Astrocyte of the cerebellum (primary cell): Measurements from ENCODE around the gene HMCN2.

Source experiments
- DNase-seq: peaks from one replicate; pipeline ENCODE4 v3.0.0-alpha.2; 2011; ENCODE audit warnings: low read depth
- H3K4me3 ChIP-seq: 2 replicates; pipeline ENCODE4 v1.5.1; 2011; ENCODE audit warnings: mild to moderate bottlenecking, low read depth, low read length, moderate library complexity
- CTCF ChIP-seq: IDR thresholded peaks from 2 replicates; pipeline ENCODE4 v1.5.1; 2012; ENCODE audit warnings: low read length, low read depth, moderate library complexity, mild to moderate bottlenecking; ENCODE audit errors: missing control alignments
- in situ Hi-C: cut with HindIII; loops from 2 replicates; pipeline ENCODE4 v1.10.0; 2017; ENCODE audit warnings: low sequenced_read_pairs

The HMCN2 gene

DNA sequence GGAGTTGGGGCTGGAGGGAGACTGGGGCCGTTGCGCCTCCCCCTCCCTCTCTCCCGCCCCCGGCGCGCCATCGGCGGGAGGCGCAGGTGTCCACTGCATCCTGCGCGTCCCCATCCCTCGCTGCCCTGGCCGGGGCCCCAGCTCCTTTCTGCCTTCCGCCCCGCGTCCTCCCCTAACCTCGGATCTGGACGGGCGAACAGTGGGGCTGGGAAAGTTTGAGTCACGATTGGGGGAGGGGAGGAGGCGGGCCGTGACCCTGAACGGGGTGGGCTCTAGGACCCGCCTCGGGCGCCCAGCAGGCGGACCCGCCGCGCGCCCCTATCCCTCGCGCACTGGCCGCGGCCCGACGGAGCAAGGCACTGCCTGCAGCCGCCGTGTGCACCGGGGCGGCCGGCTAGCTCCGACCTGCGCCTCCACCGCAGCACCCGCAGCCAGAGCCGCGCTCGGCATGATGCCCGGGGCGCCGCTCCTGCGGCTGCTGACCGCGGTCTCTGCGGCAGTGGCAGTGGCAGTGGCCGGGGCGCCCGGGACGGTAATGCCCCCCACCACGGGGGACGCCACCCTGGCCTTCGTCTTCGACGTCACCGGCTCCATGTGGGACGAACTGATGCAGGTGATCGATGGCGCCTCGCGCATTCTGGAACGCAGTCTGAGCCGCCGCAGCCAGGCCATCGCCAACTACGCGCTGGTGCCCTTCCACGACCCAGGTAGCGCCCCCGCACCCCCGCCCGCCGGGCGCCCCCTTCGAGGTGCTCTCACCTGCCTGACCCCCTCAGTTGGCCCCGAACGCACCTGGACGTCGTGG lies at the start of gene HMCN2:
TSS of gene HMCN2 (plus strand) at position 330 of the 805 bp plus-strand sequence. CDS start at position 449, 119 bp downstream.
- no peak for TF ChIP-seq CTCF
- in situ Hi-C loops, result no loop called here
- no peak for DNase-seq
- no peak within 1 kb of the TSS for H3K4me3 ChIP-seq

- H3K4me3 ChIP-seq, result no peak overlapping the region
- in situ Hi-C loops, result no loop called here
- no peak for TF ChIP-seq CTCF
- no peak for DNase-seq
Measured at GRCh38 chr9:130217838-130218237, 47.7 kb upstream of the HMCN2 start.

GRCh38 chr9:130219661-130220096 lies 45.9 kb upstream of the HMCN2 start:
- no peak overlapping the region for H3K4me3 ChIP-seq
- TF ChIP-seq CTCF, result no peak
- in situ Hi-C loops, result no loop called here
- DNase-seq, result no peak

- H3K4me3 ChIP-seq, result no peak overlapping the region
- TF ChIP-seq CTCF, result peak; percentile 38
- DNase-seq, result no peak
- in situ Hi-C loops, result no loop called here
Measured at GRCh38 chr9:130220352-130220751, 45.2 kb upstream of the HMCN2 start.

DNA sequence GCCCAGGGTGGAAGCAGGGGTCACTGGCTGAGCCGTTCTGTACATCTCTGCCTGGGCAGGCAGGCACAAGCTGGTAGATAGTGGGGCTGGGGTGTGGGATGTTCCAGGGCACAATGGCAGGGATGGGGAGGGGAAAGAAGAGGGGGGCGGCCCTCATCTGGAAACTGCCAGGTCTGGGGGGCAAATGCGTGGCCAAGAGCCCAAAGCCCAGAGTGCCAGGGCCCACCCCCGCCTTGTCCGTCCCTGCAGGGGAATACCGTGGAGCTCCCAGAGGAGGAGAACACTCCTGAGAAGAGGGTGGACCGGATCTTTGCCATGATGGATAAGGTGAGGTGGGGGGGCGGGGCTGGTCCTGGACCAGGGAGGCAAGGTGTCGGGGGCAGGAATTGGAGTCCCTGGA lies 42.7 kb upstream of the HMCN2 start:
- no peak for TF ChIP-seq CTCF
- in situ Hi-C loops, result no loop called here
- DNase-seq, result no peak
- no peak overlapping the region for H3K4me3 ChIP-seq

DNA sequence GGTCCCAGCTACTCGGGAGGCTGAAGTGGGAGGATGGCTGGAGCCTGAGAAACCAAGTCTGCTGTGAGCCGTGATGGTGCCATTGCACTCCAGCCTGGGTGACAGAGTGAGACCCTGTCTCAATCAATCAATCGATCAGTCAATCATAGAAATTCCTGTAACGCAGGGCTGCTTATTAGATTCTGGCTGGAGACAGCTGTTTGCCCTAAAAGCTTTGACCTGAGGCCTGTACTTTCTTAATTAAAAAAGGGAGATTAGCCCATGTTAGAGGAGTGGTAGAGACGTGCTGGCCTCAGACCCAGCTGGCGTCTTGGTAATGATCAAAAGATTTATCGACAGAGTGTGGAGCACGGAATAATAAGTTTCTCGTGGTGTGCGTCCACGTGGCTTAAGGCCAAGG lies 40.5 kb upstream of the HMCN2 start:
- TF ChIP-seq CTCF, result no peak
- no peak for DNase-seq
- no peak overlapping the region for H3K4me3 ChIP-seq
- in situ Hi-C loops, result no loop called here

GRCh38 chr9:130225586-130225985 lies 40.0 kb upstream of the HMCN2 start:
- DNase-seq, result no peak
- in situ Hi-C loops, result no loop called here

More at GRCh38 chr9:130225586-130225985, 40.0 kb upstream of the HMCN2 start:
- TF ChIP-seq CTCF, result no peak
- no peak overlapping the region for H3K4me3 ChIP-seq
